ENCODE measurements around the gene TEX48.

DNA sequence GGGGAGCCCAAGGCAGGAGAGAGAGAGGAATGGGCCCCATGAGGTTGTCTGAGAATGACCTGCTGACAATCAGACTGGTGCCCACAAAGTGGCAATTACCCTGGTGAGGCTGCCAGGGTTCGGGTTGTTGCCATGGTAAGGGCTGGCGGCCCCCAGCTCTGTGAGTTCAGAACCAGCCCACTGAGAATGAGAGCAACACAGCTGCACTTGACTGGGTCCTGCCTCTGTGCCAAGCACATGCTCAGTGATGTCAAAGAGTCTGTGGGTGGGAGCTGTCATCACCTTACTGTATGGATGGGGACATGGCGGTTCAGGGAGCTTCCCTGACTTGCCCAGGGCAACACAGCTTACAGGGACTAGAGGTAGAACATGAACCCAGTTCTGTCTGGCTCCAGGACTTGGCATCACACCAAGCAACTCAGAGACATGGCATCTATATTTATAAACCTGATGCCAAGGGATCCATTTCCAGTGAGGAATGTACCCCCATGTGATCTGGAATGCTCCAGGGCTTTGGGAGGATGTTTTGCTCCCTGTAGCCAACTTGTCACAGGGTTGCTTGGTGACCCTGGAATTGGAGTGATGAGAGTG is 38.2 kb upstream of the TEX48 start:
- TF ChIP-seq POLR2A (IDR thresholded peaks at IDR 0.05), result no peak
- TF ChIP-seq, protein P1, sequence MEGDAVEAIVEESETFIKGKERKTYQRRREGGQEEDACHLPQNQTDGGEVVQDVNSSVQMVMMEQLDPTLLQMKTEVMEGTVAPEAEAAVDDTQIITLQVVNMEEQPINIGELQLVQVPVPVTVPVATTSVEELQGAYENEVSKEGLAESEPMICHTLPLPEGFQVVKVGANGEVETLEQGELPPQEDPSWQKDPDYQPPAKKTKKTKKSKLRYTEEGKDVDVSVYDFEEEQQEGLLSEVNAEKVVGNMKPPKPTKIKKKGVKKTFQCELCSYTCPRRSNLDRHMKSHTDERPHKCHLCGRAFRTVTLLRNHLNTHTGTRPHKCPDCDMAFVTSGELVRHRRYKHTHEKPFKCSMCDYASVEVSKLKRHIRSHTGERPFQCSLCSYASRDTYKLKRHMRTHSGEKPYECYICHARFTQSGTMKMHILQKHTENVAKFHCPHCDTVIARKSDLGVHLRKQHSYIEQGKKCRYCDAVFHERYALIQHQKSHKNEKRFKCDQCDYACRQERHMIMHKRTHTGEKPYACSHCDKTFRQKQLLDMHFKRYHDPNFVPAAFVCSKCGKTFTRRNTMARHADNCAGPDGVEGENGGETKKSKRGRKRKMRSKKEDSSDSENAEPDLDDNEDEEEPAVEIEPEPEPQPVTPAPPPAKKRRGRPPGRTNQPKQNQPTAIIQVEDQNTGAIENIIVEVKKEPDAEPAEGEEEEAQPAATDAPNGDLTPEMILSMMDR (IDR thresholded peaks at IDR 0.05), result no peak
- no peak for TF ChIP-seq EP300 (IDR thresholded peaks at IDR 0.05; ENCODE audit: low read depth)
- no peak for TF ChIP-seq POLR2AphosphoS5 (IDR thresholded peaks at IDR 0.05)

Data from transverse colon (tissue), 4 donors.